MCF 10A (cell line): ENCODE data around the gene CECR2. TPM values are rescaled to one million over a fixed set of nuclear protein-coding genes. Genes with fewer than 3 reads are reported as not detected.

Experiments
- BruUV-seq: library from RNA; stranded (reverse); fragments of 400-500 nt; replicated peaks from 2 replicates; lab custom pipeline; 2021; lab: Mats Ljungman, UMichigan
- CTCF ChIA-PET: fragments of 300-600 bp; sonication (Branson Sonifier 250); formaldehyde crosslinking; extraction: SDS; loops from one replicate; lab custom pipeline; 2021; ENCODE audit warnings: antibody characterized with exemption, inconsistent platforms; lab: Yijun Ruan, JAX
- POLR2A ChIA-PET: fragments of 300-600, 350-650 bp; sonication (Branson Sonifier 250); formaldehyde crosslinking; extraction: SDS; loops from one replicate; lab custom pipeline; 2020; ENCODE audit warnings: antibody characterized with exemption, inconsistent platforms; lab: Yijun Ruan, JAX
- DNase-seq: peaks from one replicate; pipeline ENCODE4 v3.0.0-alpha.2; 2018; ENCODE audit not compliant: unreplicated experiment
- H3K27ac Mint-ChIP-seq: one replicate; pipeline ENCODE4 v1.8.0; 2022; ENCODE audit warnings: mild to moderate bottlenecking, low read depth, mixed read lengths; ENCODE audit not compliant: unreplicated experiment
- H3K27me3 Mint-ChIP-seq: one replicate; pipeline ENCODE4 v1.8.0; 2022; ENCODE audit warnings: mixed read lengths; ENCODE audit not compliant: insufficient read depth, unreplicated experiment
- H3K36me3 Mint-ChIP-seq: one replicate; pipeline ENCODE4 v1.8.0; 2022; ENCODE audit warnings: mild to moderate bottlenecking, moderate library complexity, mixed read lengths; ENCODE audit not compliant: insufficient read depth, unreplicated experiment
- H3K4me1 Mint-ChIP-seq: one replicate; pipeline ENCODE4 v1.8.0; 2022; ENCODE audit warnings: mixed read lengths; ENCODE audit not compliant: insufficient read depth, unreplicated experiment
- H3K4me3 Mint-ChIP-seq: one replicate; pipeline ENCODE4 v1.8.0; 2022; ENCODE audit warnings: mild to moderate bottlenecking, moderate library complexity, mixed read lengths; ENCODE audit not compliant: unreplicated experiment
- H3K9me3 Mint-ChIP-seq: one replicate; pipeline ENCODE4 v1.8.0; 2022; ENCODE audit warnings: mixed read lengths; ENCODE audit not compliant: unreplicated experiment
- CTCF ChIP-seq: fragments of 200-600 bp; IDR thresholded peaks from one replicate; pipeline ENCODE4 v1.8.0; 2022; ENCODE audit warnings: antibody characterized with exemption, mild to moderate bottlenecking; ENCODE audit not compliant: unreplicated experiment
- intact Hi-C: fragments of 100-400 bp; cut with micrococcal nuclease; formaldehyde crosslinking; loops from 2 replicates; pipeline ENCODE4 v1.14.1; 2022
- total RNA-seq: library from RNA; stranded (reverse); gene quantifications from 2 replicates; pipeline ENCODE4 v1.2.3, GENCODE V29; 2022

The CECR2 gene
- total RNA-seq, 1 experiment from 2014 or later, result not detected

GRCh38 chr22:17492247-17492646 lies 123.0 kb downstream of the CECR2 start:
- no peak for DNase-seq
- Mint-ChIP-seq H3K4me3 (no peak overlapping the region), H3K27me3 (no peaks in the 10 kb centered on the region), H3K36me3 (no peaks in the 10 kb centered on the region), H3K27ac (no peak overlapping the region), H3K4me1 (no peaks in the 10 kb centered on the region), H3K9me3 (no peaks in the 10 kb centered on the region)
- no TSS peak for BruUV-seq
- TF ChIP-seq CTCF, result no peak
- POLR2A ChIA-PET, result interaction anchor here (1.1 kb wide), 1 partner anchor 321 kb away, joined by 5 read pairs; no protein-coding TSS in a partner anchor
- intact Hi-C loops, result no loop called here
- CTCF ChIA-PET, result interaction anchor here (1.0 to 8.8 kb wide), 3 partner anchors 9 to 320 kb away, joined by 6 to 53 read pairs (median 10); no protein-coding TSS in a partner anchor

- no peak for TF ChIP-seq CTCF
- no peaks in the 10 kb centered on the region for H3K27me3 Mint-ChIP-seq
- no peaks in the 10 kb centered on the region for H3K4me1 Mint-ChIP-seq
- ChIA-PET CTCF (interaction anchor here (1.0 to 8.8 kb wide), 2 partner anchors 8 to 321 kb away, joined by 6 to 53 read pairs; no protein-coding TSS in a partner anchor), POLR2A (interaction anchor here (1.1 kb wide), 1 partner anchor 322 kb away, joined by 5 read pairs; no protein-coding TSS in a partner anchor)
- intact Hi-C loops, result no loop called here
- no peaks in the 10 kb centered on the region for H3K9me3 Mint-ChIP-seq
- H3K4me3 Mint-ChIP-seq, result no peak overlapping the region
- H3K27ac Mint-ChIP-seq, result no peak overlapping the region
- BruUV-seq, result no TSS peak
- no peak for DNase-seq
- H3K36me3 Mint-ChIP-seq, result no peaks in the 10 kb centered on the region
Measured at GRCh38 chr22:17493419-17493981, 124.2 kb downstream of the CECR2 start.

- H3K36me3 Mint-ChIP-seq, result no peaks in the 10 kb centered on the region
- H3K27me3 Mint-ChIP-seq, result no peaks in the 10 kb centered on the region
- intact Hi-C loops, result no loop called here
- H3K4me1 Mint-ChIP-seq, result peaks cover 6% of the 10 kb centered on the region
- no peak for DNase-seq
- TF ChIP-seq CTCF, result no peak
- ChIA-PET CTCF (interaction anchor here (0.6 to 9.4 kb wide), 6 partner anchors 71 to 423 kb away, joined by 3 to 189 read pairs (median 4); no protein-coding TSS in a partner anchor), POLR2A (no interaction called here)
- no peak overlapping the region for H3K27ac Mint-ChIP-seq
- no TSS peak for BruUV-seq
- H3K9me3 Mint-ChIP-seq, result no peaks in the 10 kb centered on the region
- no peak overlapping the region for H3K4me3 Mint-ChIP-seq
Measured at GRCh38 chr22:17496841-17497240, 127.6 kb downstream of the CECR2 start.

GRCh38 chr22:17501679-17502285 lies 132.5 kb downstream of the CECR2 start:
- Mint-ChIP-seq H3K4me3 (no peak overlapping the region), H3K36me3 (no peaks in the 10 kb centered on the region), H3K27me3 (no peaks in the 10 kb centered on the region), H3K9me3 (no peaks in the 10 kb centered on the region), H3K4me1 (peaks cover 13% of the 10 kb centered on the region), H3K27ac (no peak overlapping the region)
- intact Hi-C loops, result loop anchor here (1.0 kb wide), 4 partner anchors 296 to 584 kb away; no protein-coding TSS in a partner anchor
- no TSS peak for BruUV-seq
- peak; percentile 76 for TF ChIP-seq CTCF
- POLR2A ChIA-PET, result interaction anchor here (0.7 to 2.2 kb wide), 11 partner anchors 22 to 444 kb away, joined by 3 to 38 read pairs (median 3); partner anchors contain the start of gene HDHD5
- DNase-seq, result peak; percentile 79
- CTCF ChIA-PET, result interaction anchor here (0.6 to 9.4 kb wide), 72 partner anchors 9 to 728 kb away, joined by 3 to 189 read pairs (median 4); partner anchors contain the start of genes HDHD5 and IL17RA
